Peyer's patch (tissue), 4 donors: ENCODE data around the gene RABL6. TPM values are rescaled to one million over a fixed set of nuclear protein-coding genes. Genes with fewer than 3 reads are reported as not detected.
"Not testable (repeated sequence)": the region's sequence is repeated elsewhere in the genome, so short reads cannot be mapped to it uniquely, and the experiment has no call there.

Source experiments
- DNase-seq, 3 donors: peaks; one replicate each; pipeline ENCODE4 v3.0.0-alpha.2; 2017 to 2019
- H3K27ac ChIP-seq, 4 donors: fragments of 200-600 bp; sonication (generic); one replicate each; pipeline ENCODE4 v1.5.1; 2016 to 2019
- H3K27me3 ChIP-seq, 2 donors: fragments of 200-600 bp; sonication (generic); one replicate each; pipeline ENCODE4 v1.5.1; 2019
- H3K36me3 ChIP-seq, 3 donors: fragments of 200-600 bp; sonication (generic); one replicate each; pipeline ENCODE4 v1.5.1; 2016 to 2019
- H3K4me1 ChIP-seq, 4 donors: fragments of 200-600 bp; sonication (generic); one replicate each; pipeline ENCODE4 v1.5.1; 2016 to 2019
- H3K4me3 ChIP-seq, 4 donors: fragments of 200-600 bp; sonication (generic); 1 replicate in 3 of 4; 2 replicates in 1 of 4; pipeline ENCODE4 v1.5.1; 2016 to 2019; ENCODE audit warnings: mild to moderate bottlenecking in 1 of 4
- H3K9me3 ChIP-seq, 4 donors: fragments of 200-600 bp; sonication (generic); one replicate each; pipeline ENCODE4 v1.5.1; 2016 to 2019; ENCODE audit warnings: mild to moderate bottlenecking in 1 of 4
- POLR2A ChIP-seq, 2 donors: fragments of 450-650 bp; IDR thresholded peaks; one replicate each; pipeline ENCODE4 v1.5.1; 2017; ENCODE audit warnings: antibody characterized with exemption in 2 of 2, mild to moderate bottlenecking in 2 of 2, moderate library complexity in 2 of 2
- total RNA-seq, 4 donors: library from RNA; depleted of rRNA; stranded (reverse); fragments of >200 nt; gene quantifications; one replicate each; pipeline ENCODE4 v1.1.0, GENCODE V29; 2016
- TF ChIP-seq, protein P1 (sequence below), 6 experiments: fragments of 450-650 bp in 4 of 6; fragments of 200-600 bp in 2 of 6; sonication (generic) in 1 of 6; IDR thresholded peaks; one replicate each; pipeline ENCODE4 v1.5.1; 2017 to 2019; ENCODE audit warnings: antibody characterized with exemption in 6 of 6, mild to moderate bottlenecking in 3 of 6, moderate library complexity in 1 of 6

Gene RABL6
- total RNA-seq, 4 donors from 2014 or later = 98.4 to 187 (median 134) TPM

GRCh38 chr9:136798708-136799078, 9.1 kb upstream of the RABL6 start:
- H3K27me3 ChIP-seq = peaks cover 0 to 7% of the 10 kb centered on the region in 2 donors
- H3K27ac ChIP-seq = peak overlapping the region in 2 of 4 donors; percentile 77 to 80
- TF ChIP-seq POLR2A (IDR thresholded peaks at IDR 0.05) = no peak
- TF ChIP-seq, protein P1, sequence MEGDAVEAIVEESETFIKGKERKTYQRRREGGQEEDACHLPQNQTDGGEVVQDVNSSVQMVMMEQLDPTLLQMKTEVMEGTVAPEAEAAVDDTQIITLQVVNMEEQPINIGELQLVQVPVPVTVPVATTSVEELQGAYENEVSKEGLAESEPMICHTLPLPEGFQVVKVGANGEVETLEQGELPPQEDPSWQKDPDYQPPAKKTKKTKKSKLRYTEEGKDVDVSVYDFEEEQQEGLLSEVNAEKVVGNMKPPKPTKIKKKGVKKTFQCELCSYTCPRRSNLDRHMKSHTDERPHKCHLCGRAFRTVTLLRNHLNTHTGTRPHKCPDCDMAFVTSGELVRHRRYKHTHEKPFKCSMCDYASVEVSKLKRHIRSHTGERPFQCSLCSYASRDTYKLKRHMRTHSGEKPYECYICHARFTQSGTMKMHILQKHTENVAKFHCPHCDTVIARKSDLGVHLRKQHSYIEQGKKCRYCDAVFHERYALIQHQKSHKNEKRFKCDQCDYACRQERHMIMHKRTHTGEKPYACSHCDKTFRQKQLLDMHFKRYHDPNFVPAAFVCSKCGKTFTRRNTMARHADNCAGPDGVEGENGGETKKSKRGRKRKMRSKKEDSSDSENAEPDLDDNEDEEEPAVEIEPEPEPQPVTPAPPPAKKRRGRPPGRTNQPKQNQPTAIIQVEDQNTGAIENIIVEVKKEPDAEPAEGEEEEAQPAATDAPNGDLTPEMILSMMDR (IDR thresholded peaks at IDR 0.05) = no peak
- no peak for DNase-seq
- peak overlapping the region in 2 of 4 donors; percentile 45 to 51 for H3K4me3 ChIP-seq
- H3K9me3 ChIP-seq = no peaks in the 10 kb centered on the region
- no peaks in the 10 kb centered on the region for H3K36me3 ChIP-seq
- H3K4me1 ChIP-seq = peaks cover 0 to 57% (median 15%) of the 10 kb centered on the region in 4 donors

DNA sequence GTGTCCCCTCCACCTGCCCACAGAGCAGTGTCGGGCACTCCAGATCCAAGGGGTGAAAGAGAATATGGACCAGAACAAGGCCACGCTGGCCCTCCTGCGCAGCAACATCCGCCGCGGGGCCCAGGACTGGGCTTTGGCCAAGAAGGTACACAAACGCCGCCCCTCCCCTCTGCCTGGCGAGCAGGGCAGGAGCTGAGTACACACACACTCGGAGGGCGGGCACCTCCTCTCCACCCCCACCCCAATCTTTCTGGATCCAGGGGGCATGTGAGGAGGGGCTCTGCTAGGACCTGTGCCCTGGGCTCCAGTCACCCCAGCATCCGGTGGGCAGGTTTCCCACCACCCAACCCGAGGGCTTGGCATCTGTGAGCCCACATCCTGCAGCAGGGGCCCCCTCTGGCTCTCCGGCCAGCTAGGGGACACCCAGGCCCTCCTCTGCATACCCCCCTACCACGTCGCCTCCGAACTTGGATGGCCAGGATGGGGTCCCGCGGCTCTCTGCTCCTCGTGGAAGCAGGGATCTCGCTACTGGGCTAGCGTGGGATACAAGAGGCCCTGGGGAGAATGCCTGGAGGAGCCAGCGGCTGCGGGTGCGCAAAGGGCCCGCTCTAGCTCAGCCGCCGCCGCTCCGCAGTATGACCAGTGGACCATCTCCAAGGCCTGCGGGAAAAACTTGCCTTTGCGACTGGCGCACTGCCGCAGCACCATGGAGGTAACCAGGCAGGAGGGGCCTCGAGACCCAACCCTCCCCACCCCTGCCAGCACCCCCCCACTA, 8.5 kb upstream of the RABL6 start:
- H3K9me3 ChIP-seq = no peaks in the 10 kb centered on the region
- no peaks in the 10 kb centered on the region for H3K36me3 ChIP-seq
- DNase-seq = peak in 2 of 3 donors; percentile 68 to 80
- peaks cover 0 to 51% (median 15%) of the 10 kb centered on the region in 4 donors for H3K4me1 ChIP-seq
- TF ChIP-seq POLR2A (IDR thresholded peaks at IDR 0.05) = no peak
- TF ChIP-seq, protein P1 (IDR thresholded peaks at IDR 0.05) = no peak
- peak overlapping the region in 3 of 4 donors; percentile 68 to 80 (median 77) for H3K27ac ChIP-seq
- H3K4me3 ChIP-seq = peak overlapping the region; percentile 24 to 52 (median 48)
- H3K27me3 ChIP-seq = peaks cover 0 to 7% of the 10 kb centered on the region in 2 donors

DNA sequence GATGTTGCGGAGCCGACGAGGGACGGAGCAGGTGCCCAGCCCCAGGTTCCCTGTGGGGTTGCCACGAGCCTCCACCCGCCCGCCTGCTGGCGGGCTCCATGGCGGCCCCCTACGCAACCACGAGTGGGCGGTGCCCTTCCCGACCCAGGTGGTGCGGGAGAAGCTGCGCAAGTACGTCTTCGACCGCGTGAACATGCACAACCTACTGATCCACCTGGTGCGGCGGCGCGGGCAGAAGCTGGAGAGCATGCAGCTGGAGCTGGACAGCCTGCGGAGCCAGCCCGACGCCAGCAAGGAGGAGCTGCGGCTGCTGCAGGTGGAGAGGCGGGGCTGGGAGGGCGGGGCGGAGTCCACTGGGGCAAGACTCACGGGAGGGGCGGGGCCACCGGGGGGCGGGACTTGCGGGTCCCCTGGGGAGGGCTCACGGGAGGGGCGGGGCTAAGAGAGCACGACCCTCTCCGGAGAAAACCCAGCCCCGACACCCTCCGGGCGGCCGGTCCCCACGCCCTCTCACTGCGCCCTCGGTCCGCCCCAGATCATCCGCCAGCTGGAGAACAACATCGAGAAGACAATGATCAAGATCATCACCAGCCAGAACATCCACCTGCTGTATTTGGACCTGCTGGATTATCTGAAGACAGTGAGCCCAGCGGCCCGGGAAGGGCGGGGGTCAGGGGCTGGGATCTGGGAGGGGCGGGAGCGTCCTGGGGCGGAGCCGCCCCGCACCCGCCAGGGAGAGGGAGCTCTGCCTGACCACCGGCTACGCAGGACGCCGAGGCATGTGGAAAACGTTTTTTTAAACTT, 7.7 kb upstream of the RABL6 start:
- Histone ChIP-seq H3K27me3 (peaks cover 0 to 7% of the 10 kb centered on the region in 2 donors), H3K27ac (peak overlapping the region; percentile 52 to 80 (median 72)), H3K9me3 (no peaks in the 10 kb centered on the region), H3K4me1 (peaks cover 0 to 44% (median 15%) of the 10 kb centered on the region in 4 donors), H3K36me3 (no peaks in the 10 kb centered on the region), H3K4me3 (peak overlapping the region; percentile 24 to 52 (median 48))
- DNase-seq = peak; percentile 97
- TF ChIP-seq, protein P1 (IDR thresholded peaks at IDR 0.05) = peak in 1 of 6 experiments; percentile 10
- TF ChIP-seq POLR2A (IDR thresholded peaks at IDR 0.05) = peak; percentile 24 to 34

- Histone ChIP-seq H3K9me3 (no peaks in the 10 kb centered on the region), H3K27me3 (peaks cover 0 to 7% of the 10 kb centered on the region in 2 donors), H3K4me1 (peaks cover 0 to 46% (median 21%) of the 10 kb centered on the region in 4 donors), H3K27ac (no peak overlapping the region), H3K36me3 (no peaks in the 10 kb centered on the region), H3K4me3 (no peak overlapping the region)
- TF ChIP-seq, protein P1 (IDR thresholded peaks at IDR 0.05) = no peak
- no peak for TF ChIP-seq POLR2A (IDR thresholded peaks at IDR 0.05)
- no peak for DNase-seq
These were observed 5.4 kb upstream of the RABL6 start for GRCh38 chr9:136802321-136802720.

GRCh38 chr9:136803009-136803550, 4.7 kb upstream of the RABL6 start:
- not testable (repeated sequence) for H3K9me3 ChIP-seq, DNase-seq, H3K36me3 ChIP-seq, H3K27me3 ChIP-seq, H3K4me3 ChIP-seq, H3K27ac ChIP-seq
- peaks cover 0 to 46% (median 22%) of the 10 kb centered on the region in 4 donors for H3K4me1 ChIP-seq
